Measurements from ENCODE around the gene IGFBP7.
A peak's percentile ranks its signal among the peaks of the same experiment; 100 is the strongest.

Gene IGFBP7

DNA sequence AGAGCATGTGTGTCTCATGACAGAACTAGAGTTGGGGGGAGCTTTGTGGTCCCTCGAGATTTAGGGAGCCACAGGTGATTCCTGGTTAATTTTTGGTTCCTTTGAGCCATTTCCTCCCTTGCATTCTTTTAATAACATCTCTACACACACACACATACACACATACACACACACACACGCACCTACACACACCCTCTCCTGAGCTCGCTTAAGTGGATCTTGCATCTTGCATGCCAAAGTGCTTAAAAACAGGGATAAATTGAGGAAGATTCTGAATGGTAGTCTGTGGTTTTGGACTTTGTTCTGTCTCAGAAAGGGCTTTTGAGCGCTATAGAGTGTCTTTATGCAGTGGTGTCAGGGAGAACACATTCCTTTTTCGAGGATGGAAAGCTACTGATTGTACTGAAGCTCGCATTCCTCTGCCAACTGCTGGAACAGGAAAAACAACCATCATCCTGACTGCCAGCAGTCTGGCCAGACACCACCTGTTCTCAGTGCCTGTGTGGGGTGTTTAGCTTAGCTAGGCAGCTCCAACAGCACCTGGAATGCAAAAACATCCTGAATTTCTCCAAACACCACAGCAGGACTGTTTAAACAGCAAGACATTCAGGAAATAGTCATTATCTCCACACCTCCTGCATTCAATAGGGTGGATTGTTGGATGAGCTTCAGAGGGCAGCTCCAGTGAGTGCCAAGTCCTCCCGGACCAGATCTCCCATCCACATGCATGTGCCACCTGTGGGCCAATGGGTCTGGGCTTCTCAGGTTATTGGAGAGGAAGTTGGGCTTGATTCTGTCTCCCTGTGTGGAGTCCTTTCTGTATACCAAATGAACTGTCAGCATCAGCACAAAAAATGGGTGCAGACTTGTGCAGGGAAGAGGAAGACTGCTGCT lies 21.9 kb upstream of the IGFBP7 start:
- TF ChIP-seq, protein P1, sequence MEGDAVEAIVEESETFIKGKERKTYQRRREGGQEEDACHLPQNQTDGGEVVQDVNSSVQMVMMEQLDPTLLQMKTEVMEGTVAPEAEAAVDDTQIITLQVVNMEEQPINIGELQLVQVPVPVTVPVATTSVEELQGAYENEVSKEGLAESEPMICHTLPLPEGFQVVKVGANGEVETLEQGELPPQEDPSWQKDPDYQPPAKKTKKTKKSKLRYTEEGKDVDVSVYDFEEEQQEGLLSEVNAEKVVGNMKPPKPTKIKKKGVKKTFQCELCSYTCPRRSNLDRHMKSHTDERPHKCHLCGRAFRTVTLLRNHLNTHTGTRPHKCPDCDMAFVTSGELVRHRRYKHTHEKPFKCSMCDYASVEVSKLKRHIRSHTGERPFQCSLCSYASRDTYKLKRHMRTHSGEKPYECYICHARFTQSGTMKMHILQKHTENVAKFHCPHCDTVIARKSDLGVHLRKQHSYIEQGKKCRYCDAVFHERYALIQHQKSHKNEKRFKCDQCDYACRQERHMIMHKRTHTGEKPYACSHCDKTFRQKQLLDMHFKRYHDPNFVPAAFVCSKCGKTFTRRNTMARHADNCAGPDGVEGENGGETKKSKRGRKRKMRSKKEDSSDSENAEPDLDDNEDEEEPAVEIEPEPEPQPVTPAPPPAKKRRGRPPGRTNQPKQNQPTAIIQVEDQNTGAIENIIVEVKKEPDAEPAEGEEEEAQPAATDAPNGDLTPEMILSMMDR (IDR thresholded peaks at IDR 0.05; ENCODE audit: control insufficient read depth, extremely low read depth, insufficient read depth) = no peak
- no peak overlapping the region for H3K4me3 ChIP-seq (ENCODE audit: low read depth, low read length)
- peak; percentile 85 for DNase-seq (ENCODE audit: low read depth)

DNA sequence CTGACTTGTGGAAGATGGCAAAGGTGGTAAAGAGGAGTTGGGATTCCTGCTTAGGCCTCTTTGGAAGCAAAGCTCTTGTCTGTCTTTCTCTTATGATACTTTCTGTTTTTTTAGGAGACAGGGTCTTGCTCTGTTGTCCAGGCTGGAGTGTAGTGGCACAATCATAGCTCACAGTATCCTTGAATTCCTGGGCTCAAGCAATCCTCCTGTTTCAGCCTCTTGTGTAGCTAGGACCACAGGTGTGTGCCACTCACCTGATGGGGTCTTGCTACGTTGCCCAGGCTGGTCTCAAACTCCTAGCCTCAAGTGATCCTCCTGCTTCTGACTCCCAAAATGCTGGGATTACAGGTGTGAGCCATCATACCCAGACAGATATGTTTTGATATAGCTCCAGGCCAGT lies 19.3 kb upstream of the IGFBP7 start:
- DNase-seq (ENCODE audit: low read depth) = no peak
- no peak overlapping the region for H3K4me3 ChIP-seq (ENCODE audit: low read depth, low read length)
- TF ChIP-seq, protein P1 (IDR thresholded peaks at IDR 0.05; ENCODE audit: control insufficient read depth, extremely low read depth, insufficient read depth) = no peak

DNA sequence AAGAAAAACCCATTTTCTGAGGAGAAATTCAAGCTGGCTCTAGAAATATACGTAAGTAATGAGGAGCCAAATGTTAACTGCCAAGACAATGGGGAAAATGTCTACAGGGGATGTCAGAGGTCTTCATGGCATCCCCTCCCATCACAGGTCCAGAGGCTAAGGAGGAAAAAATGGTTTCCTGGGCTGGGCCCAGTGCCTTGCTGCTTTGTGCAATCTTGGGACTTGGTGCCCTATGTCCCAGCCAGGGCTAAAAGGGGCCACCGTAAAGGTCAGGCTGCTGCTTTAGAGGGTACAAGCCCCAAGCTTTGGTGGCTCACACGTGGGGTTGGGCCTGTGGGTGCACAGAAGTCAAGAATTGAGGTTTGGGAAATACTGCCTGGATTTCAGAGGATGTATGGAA lies 17.2 kb upstream of the IGFBP7 start:
- DNase-seq (ENCODE audit: low read depth) = no peak
- no peak overlapping the region for H3K4me3 ChIP-seq (ENCODE audit: low read depth, low read length)
- TF ChIP-seq, protein P1 (IDR thresholded peaks at IDR 0.05; ENCODE audit: control insufficient read depth, extremely low read depth, insufficient read depth) = no peak

DNA sequence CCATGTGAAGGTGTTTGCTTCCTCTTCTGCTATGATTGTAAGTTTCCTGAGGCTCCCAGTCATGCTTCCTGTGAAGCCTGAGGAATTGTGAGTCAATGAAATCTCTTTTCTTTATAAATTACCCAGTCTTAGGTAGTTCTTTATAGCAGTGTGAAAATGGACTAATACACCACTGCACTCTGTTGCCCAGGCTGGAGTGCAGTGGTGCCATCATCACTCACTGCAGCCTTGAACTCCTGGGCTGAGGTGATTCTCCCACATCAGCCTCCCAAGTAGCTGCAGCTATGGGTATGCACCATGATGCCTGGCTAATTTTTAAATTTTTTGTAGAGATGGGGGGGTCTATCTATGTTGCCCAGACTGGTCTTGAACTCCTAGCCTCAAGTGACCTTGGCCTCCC lies 15.8 kb upstream of the IGFBP7 start:
- no peak for DNase-seq (ENCODE audit: low read depth)
- TF ChIP-seq, protein P1 (IDR thresholded peaks at IDR 0.05; ENCODE audit: control insufficient read depth, extremely low read depth, insufficient read depth) = no peak
- H3K4me3 ChIP-seq (ENCODE audit: low read depth, low read length) = no peak overlapping the region

DNA sequence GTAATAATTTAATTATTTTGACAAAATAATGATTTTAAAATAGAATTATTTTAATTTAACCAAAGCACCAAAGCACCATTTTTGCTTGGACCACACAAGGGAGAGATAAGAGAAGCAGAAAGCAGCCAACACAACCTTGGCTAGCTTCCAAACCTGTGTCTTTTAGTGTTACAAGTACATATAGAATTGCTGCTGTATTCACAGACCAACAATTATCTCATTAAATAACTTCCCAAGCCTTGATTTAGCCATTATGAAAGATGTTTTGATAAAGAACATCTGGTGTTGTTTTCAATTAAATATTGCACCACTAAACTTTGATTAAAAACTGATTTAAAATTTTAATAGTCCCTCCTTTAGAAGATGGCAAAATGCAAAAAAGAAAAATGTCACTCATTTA lies 14.0 kb upstream of the IGFBP7 start:
- H3K4me3 ChIP-seq (ENCODE audit: low read depth, low read length) = no peak overlapping the region
- no peak for DNase-seq (ENCODE audit: low read depth)
- TF ChIP-seq, protein P1 (IDR thresholded peaks at IDR 0.05; ENCODE audit: control insufficient read depth, extremely low read depth, insufficient read depth) = no peak

DNA sequence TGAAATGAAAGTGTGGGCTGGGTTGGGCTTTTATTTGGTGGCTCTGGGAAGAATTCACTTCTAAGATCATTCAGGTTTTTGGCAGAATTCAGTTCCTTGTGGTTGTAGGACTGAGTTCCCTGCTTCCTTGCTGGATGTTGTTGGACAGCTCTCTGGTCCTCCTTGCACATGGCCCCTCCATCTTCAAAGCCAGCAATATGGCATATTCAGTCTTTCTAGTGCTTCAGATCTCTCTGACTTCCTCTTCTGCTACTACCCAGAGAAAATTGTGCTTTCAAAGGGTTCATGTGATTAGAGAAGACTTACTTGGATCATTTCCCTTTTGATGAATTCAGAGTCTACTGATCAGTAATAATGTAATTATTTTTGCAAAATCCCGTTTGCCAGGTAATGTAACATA lies 12.8 kb upstream of the IGFBP7 start:
- H3K4me3 ChIP-seq (ENCODE audit: low read depth, low read length) = no peak overlapping the region
- TF ChIP-seq, protein P1 (IDR thresholded peaks at IDR 0.05; ENCODE audit: control insufficient read depth, extremely low read depth, insufficient read depth) = no peak
- no peak for DNase-seq (ENCODE audit: low read depth)
